ENCODE measurements around the gene PLCE1. TPM values are rescaled to one million over a fixed set of nuclear protein-coding genes. Genes with fewer than 3 reads are reported as not detected.
A peak's percentile ranks its signal among the peaks of the same experiment; 100 is the strongest.

The PLCE1 gene
- total and polyA plus RNA-seq, 2 experiments from 2014 or later, result 4.7 to 10.8 TPM

DNA sequence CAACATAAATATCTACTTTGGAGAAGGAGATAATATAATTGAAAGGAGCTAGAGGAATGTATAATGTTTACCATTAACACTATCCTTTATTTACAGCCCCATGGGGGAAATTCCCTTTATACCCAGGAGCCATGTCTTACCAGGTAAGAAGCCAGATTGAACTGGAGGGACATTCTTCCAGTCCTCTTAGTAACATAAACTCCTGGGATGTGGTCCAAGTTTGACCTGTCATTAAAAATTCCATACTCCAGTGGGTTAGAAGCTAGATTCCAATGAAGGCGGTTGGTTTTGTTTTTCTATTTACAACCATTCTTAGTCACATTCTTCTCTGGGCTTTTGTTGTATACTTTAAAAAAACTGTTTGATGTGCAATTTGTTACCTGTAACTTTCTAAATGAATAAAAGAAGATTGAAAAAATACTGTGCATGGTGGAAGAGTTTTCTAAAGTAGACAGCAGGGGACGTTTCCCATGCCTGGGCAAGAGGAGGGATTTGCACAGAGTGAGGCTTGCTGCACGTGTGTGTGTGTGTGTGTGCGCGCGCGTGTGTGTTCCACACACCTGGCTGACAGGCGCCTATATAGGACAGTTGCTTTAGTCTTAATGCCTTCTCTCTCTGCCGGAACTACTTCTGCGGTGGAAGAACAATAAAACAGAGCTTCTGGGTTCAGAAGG lies 2.0 kb downstream of the PLCE1 start:
- Histone ChIP-seq H3K9me2 (replicated peaks; ENCODE audit: insufficient read depth) (no peaks in the 10 kb centered on the region), H3K4me2 (peak overlapping the region; percentile 95), H3K9me3 (ENCODE audit: low read depth) (no peaks in the 10 kb centered on the region), H4K20me1 (ENCODE audit: insufficient read depth, poor library complexity, severe bottlenecking) (no peaks in the 10 kb centered on the region), H3K79me2 (peaks cover 47% of the 10 kb centered on the region), H3K27ac (no peak overlapping the region), H3K36me3 (replicated peaks; ENCODE audit: insufficient read depth, low read depth) (no peaks in the 10 kb centered on the region), H2AFZ (no peak overlapping the region), H3K27me3 (no peaks in the 10 kb centered on the region), H3K4me1 (ENCODE audit: insufficient read depth) (peaks cover 49% of the 10 kb centered on the region), H3K4me3 (no peak overlapping the region)
- no peak for DNase-seq (ENCODE audit: low spot score)
- WGBS (ENCODE audit: low lambda C conversion rate, missing lambda C conversion rate), result 85% methylated on average over 10 of the region's 10 CpGs
- TF ChIP-seq, protein P1, sequence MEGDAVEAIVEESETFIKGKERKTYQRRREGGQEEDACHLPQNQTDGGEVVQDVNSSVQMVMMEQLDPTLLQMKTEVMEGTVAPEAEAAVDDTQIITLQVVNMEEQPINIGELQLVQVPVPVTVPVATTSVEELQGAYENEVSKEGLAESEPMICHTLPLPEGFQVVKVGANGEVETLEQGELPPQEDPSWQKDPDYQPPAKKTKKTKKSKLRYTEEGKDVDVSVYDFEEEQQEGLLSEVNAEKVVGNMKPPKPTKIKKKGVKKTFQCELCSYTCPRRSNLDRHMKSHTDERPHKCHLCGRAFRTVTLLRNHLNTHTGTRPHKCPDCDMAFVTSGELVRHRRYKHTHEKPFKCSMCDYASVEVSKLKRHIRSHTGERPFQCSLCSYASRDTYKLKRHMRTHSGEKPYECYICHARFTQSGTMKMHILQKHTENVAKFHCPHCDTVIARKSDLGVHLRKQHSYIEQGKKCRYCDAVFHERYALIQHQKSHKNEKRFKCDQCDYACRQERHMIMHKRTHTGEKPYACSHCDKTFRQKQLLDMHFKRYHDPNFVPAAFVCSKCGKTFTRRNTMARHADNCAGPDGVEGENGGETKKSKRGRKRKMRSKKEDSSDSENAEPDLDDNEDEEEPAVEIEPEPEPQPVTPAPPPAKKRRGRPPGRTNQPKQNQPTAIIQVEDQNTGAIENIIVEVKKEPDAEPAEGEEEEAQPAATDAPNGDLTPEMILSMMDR (IDR thresholded peaks at IDR 0.05; ENCODE audit: poor library complexity), result no peak
- TF ChIP-seq EZH2phosphoT487 (IDR thresholded peaks at IDR 0.05; ENCODE audit: low read depth, severe bottlenecking, unreplicated experiment), result no peak
- no peak for TF ChIP-seq EZH2 (IDR thresholded peaks at IDR 0.05; ENCODE audit: borderline replicate concordance)

DNA sequence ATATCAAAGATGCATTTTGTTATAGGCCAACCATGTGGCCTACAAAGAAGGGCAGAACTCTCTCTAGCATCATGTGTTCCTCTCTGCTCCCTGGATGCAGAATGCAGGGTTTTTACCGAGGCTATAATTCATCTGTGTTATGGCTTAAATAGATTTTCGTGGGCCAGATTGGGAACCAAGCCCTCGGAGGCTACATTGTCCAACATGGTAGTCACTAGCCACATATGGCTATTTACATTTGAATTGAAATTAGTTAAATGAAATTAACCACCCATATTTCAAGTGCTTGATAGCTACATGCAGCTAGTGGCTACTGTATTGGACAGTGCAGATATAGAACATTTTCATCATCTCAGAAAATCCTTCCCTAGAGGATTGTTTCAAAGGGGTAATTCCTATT lies 2.8 kb downstream of the PLCE1 start:
- Histone ChIP-seq H3K27me3 (no peaks in the 10 kb centered on the region), H3K9me3 (ENCODE audit: low read depth) (no peaks in the 10 kb centered on the region), H3K36me3 (replicated peaks; ENCODE audit: insufficient read depth, low read depth) (no peaks in the 10 kb centered on the region), H3K27ac (no peak overlapping the region), H2AFZ (no peak overlapping the region), H3K9me2 (replicated peaks; ENCODE audit: insufficient read depth) (no peaks in the 10 kb centered on the region), H3K4me2 (no peak overlapping the region), H3K79me2 (peaks cover 47% of the 10 kb centered on the region), H3K4me3 (no peak overlapping the region), H3K4me1 (ENCODE audit: insufficient read depth) (peaks cover 48% of the 10 kb centered on the region), H4K20me1 (ENCODE audit: insufficient read depth, poor library complexity, severe bottlenecking) (no peaks in the 10 kb centered on the region)
- TF ChIP-seq EZH2phosphoT487 (IDR thresholded peaks at IDR 0.05; ENCODE audit: low read depth, severe bottlenecking, unreplicated experiment) (no peak), EZH2 (IDR thresholded peaks at IDR 0.05; ENCODE audit: borderline replicate concordance) (no peak)
- TF ChIP-seq, protein P1 (IDR thresholded peaks at IDR 0.05; ENCODE audit: poor library complexity), result no peak
- no peak for DNase-seq (ENCODE audit: low spot score)
- WGBS (ENCODE audit: low lambda C conversion rate, missing lambda C conversion rate), result 98% methylated on average over 3 of the region's 3 CpGs

DNA sequence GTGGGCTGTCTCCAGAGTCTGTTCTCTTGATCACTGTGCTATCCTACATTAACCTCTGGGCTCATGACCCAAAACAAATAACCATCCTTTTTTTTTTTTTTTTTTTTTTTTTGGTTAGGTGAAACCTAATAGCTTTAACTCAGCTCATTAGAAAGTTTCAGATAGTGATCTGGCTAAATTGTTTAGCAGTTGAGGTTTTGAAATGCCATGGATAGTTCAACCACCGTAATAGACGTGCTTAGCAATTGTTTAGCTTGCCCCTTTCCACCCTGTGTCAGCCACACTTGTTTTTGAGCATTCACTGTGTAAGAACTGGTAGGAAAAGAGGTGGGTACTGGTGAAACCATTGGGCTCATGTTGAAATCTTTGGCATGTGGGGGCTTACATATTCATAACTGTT lies 3.8 kb downstream of the PLCE1 start:
- Histone ChIP-seq H3K4me1 (ENCODE audit: insufficient read depth) (peaks cover 43% of the 10 kb centered on the region), H3K4me2 (no peak overlapping the region), H3K4me3 (no peak overlapping the region), H3K36me3 (replicated peaks; ENCODE audit: insufficient read depth, low read depth) (no peaks in the 10 kb centered on the region), H3K27ac (no peak overlapping the region), H3K79me2 (peaks cover 49% of the 10 kb centered on the region), H2AFZ (no peak overlapping the region), H3K9me2 (replicated peaks; ENCODE audit: insufficient read depth) (no peaks in the 10 kb centered on the region), H3K27me3 (no peaks in the 10 kb centered on the region), H3K9me3 (ENCODE audit: low read depth) (no peaks in the 10 kb centered on the region), H4K20me1 (ENCODE audit: insufficient read depth, poor library complexity, severe bottlenecking) (no peaks in the 10 kb centered on the region)
- 80% methylated on average over 2 of the region's 2 CpGs for WGBS (ENCODE audit: low lambda C conversion rate, missing lambda C conversion rate)
- TF ChIP-seq EZH2phosphoT487 (IDR thresholded peaks at IDR 0.05; ENCODE audit: low read depth, severe bottlenecking, unreplicated experiment) (no peak), EZH2 (IDR thresholded peaks at IDR 0.05; ENCODE audit: borderline replicate concordance) (no peak)
- TF ChIP-seq, protein P1 (IDR thresholded peaks at IDR 0.05; ENCODE audit: poor library complexity), result no peak
- no peak for DNase-seq (ENCODE audit: low spot score)

All from hepatocyte (in vitro differentiated cells).